ENCODE measurements around the gene OR6J1. TPM values are rescaled to one million over a fixed set of nuclear protein-coding genes. Genes with fewer than 3 reads are reported as not detected.
"Not testable (repeated sequence)": the region's sequence is repeated elsewhere in the genome, so short reads cannot be mapped to it uniquely, and the experiment has no call there.

The OR6J1 gene
- not detected in 2 replicates for total RNA-seq (2014; rRNA removed; shearing (Covaris generic))

DNA sequence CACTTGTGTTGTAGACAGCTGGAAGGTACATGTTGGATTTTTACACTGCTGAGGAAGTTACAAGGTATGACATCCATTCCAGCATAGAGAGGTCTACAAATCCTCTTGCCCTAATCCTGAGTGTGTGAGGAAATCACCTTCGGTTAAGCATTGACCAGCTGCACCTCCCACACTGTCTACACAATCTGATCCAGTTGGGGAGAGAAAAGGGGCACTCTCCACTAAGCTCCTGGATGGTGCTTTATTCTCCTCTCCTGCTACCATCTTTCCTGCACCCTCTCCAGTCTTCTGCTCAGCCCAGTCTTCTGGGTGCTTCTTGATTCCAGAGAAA lies at the start of gene OR6J1:
Gene OR6J1 (minus strand): TSS at position 48 of the 331 bp plus-strand sequence. CDS start 9,541 bp downstream, outside the sequence.
- no peak for DNase-seq (ENCODE audit: low spot score)

- no peak for DNase-seq (ENCODE audit: low spot score)
These were observed 48.0 kb upstream of the OR6J1 start for GRCh38 chr14:22692194-22692593.

GRCh38 chr14:22691171-22691570 lies 47.0 kb upstream of the OR6J1 start:
- no peak for DNase-seq (ENCODE audit: low spot score)

DNA sequence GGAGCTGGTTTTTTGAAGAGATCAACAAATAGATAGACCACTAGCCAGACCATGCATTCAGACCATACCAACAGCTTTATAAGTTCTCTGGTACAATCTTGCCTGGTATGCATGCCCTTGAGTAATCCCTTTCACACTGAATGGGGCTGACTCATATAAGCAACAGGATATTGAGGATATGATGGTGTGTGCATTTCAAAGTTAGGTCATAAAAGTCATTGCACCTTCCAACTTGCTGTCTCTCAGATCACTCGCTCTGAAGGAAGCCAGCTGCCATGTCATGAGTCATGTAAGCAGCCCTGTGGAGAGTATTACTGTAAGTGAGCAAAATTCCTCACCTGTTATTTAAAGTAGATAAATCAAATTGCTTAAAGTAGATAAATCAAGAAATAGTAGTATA lies 45.0 kb upstream of the OR6J1 start:
- DNase-seq (ENCODE audit: low spot score) = peak; percentile 54

DNA sequence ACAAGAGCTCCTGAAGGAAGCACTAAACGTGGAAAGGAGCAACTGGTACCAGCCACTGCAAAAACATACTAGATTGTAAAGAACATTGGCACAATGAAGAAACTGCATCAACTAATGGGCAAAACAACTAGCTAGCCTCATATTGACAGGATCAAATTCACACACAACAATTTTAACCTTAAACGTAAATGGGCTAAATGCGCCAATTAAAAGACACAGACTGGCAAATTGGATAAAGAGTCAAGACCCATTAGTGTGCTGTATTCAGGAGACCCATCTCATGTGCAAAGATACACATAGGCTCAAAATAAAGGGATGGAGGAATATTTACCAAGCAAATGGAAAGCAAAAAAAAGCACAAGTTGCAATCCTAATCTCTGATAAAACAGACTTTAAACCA lies 43.8 kb upstream of the OR6J1 start:
- DNase-seq (ENCODE audit: low spot score) = not testable (repeated sequence)

- not testable (repeated sequence) for DNase-seq (ENCODE audit: low spot score)
These were observed 42.0 kb upstream of the OR6J1 start for GRCh38 chr14:22686176-22686611.

GRCh38 chr14:22685467-22685866 lies 41.3 kb upstream of the OR6J1 start:
- DNase-seq (ENCODE audit: low spot score) = no peak

GRCh38 chr14:22683428-22683827 lies 39.3 kb upstream of the OR6J1 start:
- not testable (repeated sequence) for DNase-seq (ENCODE audit: low spot score)

- DNase-seq (ENCODE audit: low spot score) = no peak
These were observed 34.1 kb upstream of the OR6J1 start for GRCh38 chr14:22678221-22678620.

DNA sequence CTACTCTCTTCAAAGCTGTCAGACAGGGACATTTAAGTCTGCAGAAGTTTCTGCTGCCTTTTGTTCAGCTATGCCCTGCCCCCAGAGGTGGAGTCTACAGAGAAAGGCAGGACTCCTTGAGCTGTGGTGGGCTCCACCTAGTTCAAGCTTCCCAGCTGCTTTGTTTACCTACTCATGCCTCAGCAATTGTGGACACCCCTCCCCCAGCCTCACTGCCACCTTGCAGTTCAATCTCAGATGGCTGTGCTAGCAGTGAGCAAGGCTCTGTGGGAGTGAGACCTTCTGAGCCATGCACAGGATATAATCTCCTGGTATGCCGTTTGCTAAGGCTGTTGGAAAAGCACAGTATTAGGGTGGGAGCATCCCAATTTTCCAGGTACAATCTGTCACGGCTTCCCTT lies 33.4 kb upstream of the OR6J1 start:
- not testable (repeated sequence) for DNase-seq (ENCODE audit: low spot score)

DNA sequence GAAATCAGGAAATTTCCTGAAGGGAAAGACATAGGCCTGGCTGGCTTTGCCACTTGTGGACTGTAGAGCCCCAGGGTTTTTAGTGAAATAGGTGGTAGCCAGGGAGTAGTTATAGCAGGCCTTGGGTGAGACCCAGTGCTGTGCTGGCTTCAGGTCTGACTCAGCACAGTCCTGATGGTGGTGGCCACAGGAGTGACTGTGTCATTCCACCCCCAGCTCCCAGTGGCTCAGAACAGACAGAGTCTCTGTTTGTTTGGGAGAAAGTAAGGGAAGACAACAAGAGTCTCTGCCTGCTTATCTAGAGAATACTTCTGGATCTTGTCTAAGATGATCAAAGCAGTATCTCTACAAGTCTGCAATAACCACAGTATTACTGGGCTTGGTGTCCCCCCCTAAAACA lies 27.5 kb upstream of the OR6J1 start:
- no peak for DNase-seq (ENCODE audit: low spot score)

- no peak for DNase-seq (ENCODE audit: low spot score)
These were observed 24.7 kb upstream of the OR6J1 start for GRCh38 chr14:22668863-22669262.

DNA sequence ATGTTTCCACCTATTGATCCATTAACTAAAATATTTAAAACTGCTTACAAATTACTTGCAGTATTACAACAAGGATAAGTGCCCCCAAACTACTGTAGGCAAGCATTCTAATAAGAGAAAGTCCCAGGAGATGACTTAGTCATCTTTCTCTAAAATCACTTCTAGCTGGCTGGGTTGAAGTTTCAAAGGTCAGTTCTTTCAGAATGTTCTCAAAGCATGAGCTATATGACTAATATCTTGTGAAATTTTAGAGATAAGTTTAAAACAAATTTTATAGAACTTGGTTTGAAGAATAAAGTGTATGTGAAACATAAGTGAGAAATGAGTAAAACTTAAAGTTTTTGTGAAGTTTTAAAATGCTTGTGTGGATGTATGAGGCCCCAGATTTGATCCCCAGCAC lies 24.3 kb upstream of the OR6J1 start:
- DNase-seq (ENCODE audit: low spot score) = peak; percentile 24

DNA sequence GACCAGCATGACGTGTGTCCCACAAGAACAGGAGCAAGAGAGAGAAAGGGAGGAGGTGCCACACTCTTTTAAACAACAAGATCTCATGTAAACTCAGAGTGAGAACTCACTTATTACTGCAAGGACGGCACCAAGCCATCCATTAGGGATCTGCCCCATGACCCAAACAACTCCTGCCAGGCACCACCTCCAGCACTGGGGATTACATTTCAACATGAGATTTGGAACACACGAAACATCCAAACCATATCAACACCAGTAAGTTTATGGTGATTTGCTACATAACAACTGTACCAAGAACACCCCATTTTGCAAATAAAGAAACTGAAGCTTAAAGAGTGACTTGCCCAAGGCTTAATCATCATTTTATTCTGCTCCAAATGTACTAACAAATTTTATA lies 23.7 kb upstream of the OR6J1 start:
- DNase-seq (ENCODE audit: low spot score) = no peak

GRCh38 chr14:22666203-22666893 lies 22.2 kb upstream of the OR6J1 start:
- DNase-seq (ENCODE audit: low spot score) = no peak

- no peak for DNase-seq (ENCODE audit: low spot score)
These were observed 20.1 kb upstream of the OR6J1 start for GRCh38 chr14:22664261-22664660.

- DNase-seq (ENCODE audit: low spot score) = no peak
These were observed 16.5 kb upstream of the OR6J1 start for GRCh38 chr14:22660654-22661053.

- no peak for DNase-seq (ENCODE audit: low spot score)
These were observed 14.8 kb upstream of the OR6J1 start for GRCh38 chr14:22658946-22659345.

- DNase-seq (ENCODE audit: low spot score) = peak; percentile 18
These were observed 13.7 kb upstream of the OR6J1 start for GRCh38 chr14:22657861-22658260.

- no peak for DNase-seq (ENCODE audit: low spot score)
These were observed 13.0 kb upstream of the OR6J1 start for GRCh38 chr14:22656945-22657731.

GRCh38 chr14:22656226-22656625 lies 12.1 kb upstream of the OR6J1 start:
- no peak for DNase-seq (ENCODE audit: low spot score)

DNA sequence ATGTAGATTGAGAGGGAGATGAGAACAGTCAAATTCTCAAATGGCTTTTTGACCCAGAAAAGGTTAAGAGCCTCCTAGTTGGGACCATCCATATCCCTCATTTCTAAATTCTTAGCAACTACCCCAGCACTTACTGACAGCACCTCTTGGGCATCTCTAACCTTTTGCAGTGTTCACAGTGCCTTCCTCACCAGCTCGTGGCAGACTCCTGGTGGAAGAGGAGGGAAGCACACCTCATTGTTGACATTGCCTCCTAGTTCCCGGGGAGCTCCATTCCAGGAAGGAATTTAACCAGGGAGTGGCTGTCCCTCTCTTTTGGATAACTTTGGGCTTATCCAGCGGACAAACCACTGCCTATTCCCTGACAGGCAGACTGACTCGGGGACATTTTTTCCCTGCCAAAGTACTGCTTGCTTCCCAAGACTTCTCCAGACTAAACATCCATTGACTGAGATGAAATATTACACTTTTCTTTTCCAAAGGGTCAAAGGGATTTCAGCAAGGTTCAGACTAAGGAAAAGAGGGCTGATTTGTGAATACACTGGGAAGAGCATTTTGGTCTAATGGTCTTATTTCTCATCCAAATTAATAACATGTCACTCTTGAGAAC lies 9.0 kb upstream of the OR6J1 start:
- DNase-seq (ENCODE audit: low spot score) = peak; percentile 71

DNA sequence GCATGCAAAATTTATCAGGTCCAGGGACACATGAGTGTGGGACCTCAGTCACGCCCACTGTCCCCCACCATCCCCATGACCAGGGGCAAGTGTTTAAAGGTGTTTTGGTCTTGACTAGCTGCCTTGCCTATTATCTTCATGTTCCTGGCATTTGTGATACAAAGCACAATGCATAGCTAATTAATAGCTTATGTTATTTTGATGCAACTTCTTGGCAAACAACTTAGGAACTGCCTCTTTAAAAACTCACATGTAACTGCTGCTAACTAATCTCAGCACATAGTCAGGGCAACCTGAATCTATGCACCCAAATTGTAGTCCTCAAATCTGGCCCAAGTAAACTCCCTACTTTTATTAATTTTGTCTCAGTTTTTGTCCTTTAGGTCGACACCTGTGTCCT lies 7.4 kb upstream of the OR6J1 start:
- DNase-seq (ENCODE audit: low spot score) = no peak

Measured in HT-29 (cell line).